Tibial artery (tissue), 4 donors: ENCODE data around the gene MPRIP.
A peak's percentile ranks its signal among the peaks of the same experiment; 100 is the strongest.

Experiments
- DNase-seq, 2 donors: peaks; one replicate each; pipeline ENCODE4 v3.0.0-alpha.2; 2019
- H3K27ac ChIP-seq, 2 donors: fragments of 200-600 bp; sonication (generic) in 1 of 2; 1 replicate in 1 of 2; 2 replicates in 1 of 2; pipeline ENCODE4 v1.5.1; 2018 to 2019; ENCODE audit warnings: mild to moderate bottlenecking in 1 of 2
- H3K27me3 ChIP-seq, 2 donors: fragments of 200-600 bp; sonication (generic) in 1 of 2; one replicate each; pipeline versions ENCODE4 v1.5.1 to v1.6.0; 2016 to 2019
- H3K36me3 ChIP-seq, 3 donors: fragments of 200-600 bp; sonication (generic) in 2 of 3; one replicate each; pipeline ENCODE4 v1.5.1; 2016 to 2019; ENCODE audit warnings: mild to moderate bottlenecking in 2 of 3
- H3K4me1 ChIP-seq, 4 donors: fragments of 200-600 bp; sonication (generic) in 2 of 4; 1 replicate in 3 of 4; 2 replicates in 1 of 4; pipeline ENCODE4 v1.5.1; 2016 to 2019
- H3K4me3 ChIP-seq, 2 donors: fragments of 200-600 bp; sonication (generic) in 1 of 2; 1 replicate in 1 of 2; 2 replicates in 1 of 2; pipeline ENCODE4 v1.5.1; 2018 to 2019; ENCODE audit warnings: mild to moderate bottlenecking in 2 of 2
- H3K9me3 ChIP-seq, 3 donors: fragments of 200-600 bp; sonication (generic) in 1 of 3; one replicate each; pipeline ENCODE4 v1.5.1; 2016 to 2019
- intact Hi-C: fragments of 100-400 bp; cut with DNase I; formaldehyde crosslinking; loops from one replicate; pipeline ENCODE4 v1.15.0; 2023; ENCODE audit warnings: low total_unique reads
- TF ChIP-seq, protein P1 (sequence below), 2 experiments: fragments of 200-600 bp in 1 of 2; fragments of 450-650 bp in 1 of 2; IDR thresholded peaks; one replicate each; pipeline ENCODE4 v1.5.1; 2017 to 2019; ENCODE audit warnings: antibody characterized with exemption in 2 of 2, mild to moderate bottlenecking in 1 of 2, moderate library complexity in 1 of 2

Gene MPRIP

DNA sequence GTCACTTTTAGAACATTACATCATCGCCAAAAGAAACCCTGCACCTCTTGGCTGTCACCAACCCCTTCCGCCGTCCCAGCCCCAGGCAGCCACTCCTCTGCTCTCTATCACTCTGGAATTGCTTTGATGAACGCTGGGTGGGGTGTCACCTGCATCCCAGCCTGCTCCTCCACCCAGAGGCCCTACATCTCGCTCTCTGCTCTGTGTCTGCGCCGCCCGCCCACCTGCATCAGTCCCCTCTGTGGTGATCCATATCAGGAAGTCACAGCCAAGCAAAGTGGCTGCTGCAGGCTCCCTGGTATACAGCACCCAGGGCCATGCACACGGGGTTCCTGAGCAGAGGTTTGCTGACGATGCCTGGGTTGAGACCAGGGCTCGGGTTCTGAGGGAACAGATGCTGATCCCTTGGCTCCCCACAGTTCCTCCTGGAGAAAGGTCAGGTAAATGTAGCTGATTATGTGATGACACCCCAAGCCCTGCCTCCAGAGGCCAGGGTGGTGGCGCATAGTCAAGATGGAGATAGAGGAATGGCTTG, 30.8 kb downstream of the MPRIP start:
- intact Hi-C loops = no loop called here
- no peak for DNase-seq
- H3K4me1 ChIP-seq = peaks cover 0 to 98% (median 69%) of the 10 kb centered on the region in 4 donors
- H3K36me3 ChIP-seq = peaks cover 6 to 29% (median 13%) of the 10 kb centered on the region in 3 donors
- peak overlapping the region; percentile 35 to 52 for H3K27ac ChIP-seq
- no peaks in the 10 kb centered on the region for H3K27me3 ChIP-seq
- TF ChIP-seq, protein P1, sequence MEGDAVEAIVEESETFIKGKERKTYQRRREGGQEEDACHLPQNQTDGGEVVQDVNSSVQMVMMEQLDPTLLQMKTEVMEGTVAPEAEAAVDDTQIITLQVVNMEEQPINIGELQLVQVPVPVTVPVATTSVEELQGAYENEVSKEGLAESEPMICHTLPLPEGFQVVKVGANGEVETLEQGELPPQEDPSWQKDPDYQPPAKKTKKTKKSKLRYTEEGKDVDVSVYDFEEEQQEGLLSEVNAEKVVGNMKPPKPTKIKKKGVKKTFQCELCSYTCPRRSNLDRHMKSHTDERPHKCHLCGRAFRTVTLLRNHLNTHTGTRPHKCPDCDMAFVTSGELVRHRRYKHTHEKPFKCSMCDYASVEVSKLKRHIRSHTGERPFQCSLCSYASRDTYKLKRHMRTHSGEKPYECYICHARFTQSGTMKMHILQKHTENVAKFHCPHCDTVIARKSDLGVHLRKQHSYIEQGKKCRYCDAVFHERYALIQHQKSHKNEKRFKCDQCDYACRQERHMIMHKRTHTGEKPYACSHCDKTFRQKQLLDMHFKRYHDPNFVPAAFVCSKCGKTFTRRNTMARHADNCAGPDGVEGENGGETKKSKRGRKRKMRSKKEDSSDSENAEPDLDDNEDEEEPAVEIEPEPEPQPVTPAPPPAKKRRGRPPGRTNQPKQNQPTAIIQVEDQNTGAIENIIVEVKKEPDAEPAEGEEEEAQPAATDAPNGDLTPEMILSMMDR (IDR thresholded peaks at IDR 0.05) = no peak
- no peaks in the 10 kb centered on the region for H3K9me3 ChIP-seq
- no peak overlapping the region for H3K4me3 ChIP-seq

GRCh38 chr17:17073581-17074403, 31.5 kb downstream of the MPRIP start:
- no peak overlapping the region for H3K4me3 ChIP-seq
- DNase-seq = peak in 1 of 2 donors; percentile 55
- peaks cover 0 to 98% (median 75%) of the 10 kb centered on the region in 4 donors for H3K4me1 ChIP-seq
- intact Hi-C loops = no loop called here
- TF ChIP-seq, protein P1 (IDR thresholded peaks at IDR 0.05) = no peak
- H3K27me3 ChIP-seq = no peaks in the 10 kb centered on the region
- H3K9me3 ChIP-seq = no peaks in the 10 kb centered on the region
- peaks cover 7 to 36% (median 19%) of the 10 kb centered on the region in 3 donors for H3K36me3 ChIP-seq
- H3K27ac ChIP-seq = peak overlapping the region; percentile 35 to 52

DNA sequence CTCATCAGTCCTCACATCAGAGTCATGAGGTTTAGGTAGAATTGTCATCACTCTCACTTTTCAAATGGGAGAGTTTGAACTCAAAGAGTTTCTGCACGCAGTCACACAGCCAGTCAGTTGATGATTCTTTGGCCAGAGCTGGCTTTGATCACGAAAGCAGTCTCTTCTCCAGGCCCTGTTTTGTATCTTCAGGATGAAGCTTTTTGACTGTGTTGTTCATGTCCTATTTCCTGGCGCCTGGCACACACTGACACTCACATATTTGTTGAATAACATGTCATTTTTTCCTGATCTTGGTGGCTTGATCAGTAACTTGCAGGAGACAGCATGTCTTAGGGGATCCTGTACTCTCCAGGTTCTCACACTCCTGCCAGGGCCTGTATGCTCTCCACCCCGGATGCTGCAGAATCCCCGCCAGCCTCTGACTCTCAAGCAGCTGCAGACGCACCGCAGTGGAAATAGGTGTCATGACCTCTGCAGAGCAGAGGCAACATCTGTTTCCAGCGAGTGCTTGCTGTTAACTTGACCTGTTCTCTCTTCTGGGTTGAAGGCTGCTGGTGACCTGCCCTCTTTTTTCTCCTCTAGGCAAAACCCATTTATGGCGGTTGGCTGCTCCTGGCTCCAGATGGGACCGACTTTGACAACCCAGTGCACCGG, 33.0 kb downstream of the MPRIP start:
- peaks cover 7 to 36% (median 19%) of the 10 kb centered on the region in 3 donors for H3K36me3 ChIP-seq

DNA sequence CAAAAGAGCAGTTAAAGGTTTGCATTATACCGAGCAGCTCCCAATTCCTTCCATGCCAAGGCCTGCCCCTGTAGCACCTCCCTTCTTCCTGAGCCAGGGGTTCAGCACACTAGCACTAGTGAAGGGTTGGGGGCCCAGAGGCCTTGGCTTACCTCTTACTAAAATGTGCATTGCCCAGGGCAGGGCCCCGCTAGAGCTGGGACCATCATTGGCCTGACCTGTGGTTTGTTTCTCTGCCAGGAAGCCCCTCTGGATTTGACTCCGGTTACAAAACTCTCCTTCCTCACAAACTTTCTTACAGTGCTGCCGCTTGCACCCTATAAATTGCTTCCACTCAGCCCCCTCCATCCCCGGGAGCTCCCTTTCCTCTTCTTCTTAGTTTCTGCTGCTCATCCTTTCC, 33.8 kb downstream of the MPRIP start:
- Histone ChIP-seq H3K4me3 (no peak overlapping the region), H3K9me3 (no peaks in the 10 kb centered on the region), H3K36me3 (peaks cover 7 to 36% (median 19%) of the 10 kb centered on the region in 3 donors), H3K4me1 (peaks cover 3 to 100% (median 91%) of the 10 kb centered on the region in 4 donors), H3K27me3 (no peaks in the 10 kb centered on the region), H3K27ac (peak overlapping the region; percentile 29 to 50)
- intact Hi-C loops = no loop called here
- TF ChIP-seq, protein P1 (IDR thresholded peaks at IDR 0.05) = no peak
- DNase-seq = peak in 1 of 2 donors; percentile 46

More for the DNA sequence above, 33.0 kb downstream of the MPRIP start:
- Histone ChIP-seq H3K4me1 (peaks cover 0 to 100% (median 89%) of the 10 kb centered on the region in 4 donors), H3K27me3 (no peaks in the 10 kb centered on the region), H3K4me3 (no peak overlapping the region), H3K27ac (peak overlapping the region; percentile 29 to 50), H3K9me3 (no peaks in the 10 kb centered on the region)
- TF ChIP-seq, protein P1 (IDR thresholded peaks at IDR 0.05) = no peak
- intact Hi-C loops = no loop called here
- DNase-seq = peak; percentile 44 to 70

- H3K27me3 ChIP-seq = no peaks in the 10 kb centered on the region
- intact Hi-C loops = no loop called here
- no peak for DNase-seq
- H3K4me1 ChIP-seq = peaks cover 3 to 100% (median 90%) of the 10 kb centered on the region in 4 donors
- peak overlapping the region; percentile 50 to 59 for H3K27ac ChIP-seq
- H3K36me3 ChIP-seq = peaks cover 7 to 36% (median 16%) of the 10 kb centered on the region in 3 donors
- no peaks in the 10 kb centered on the region for H3K9me3 ChIP-seq
- TF ChIP-seq, protein P1 (IDR thresholded peaks at IDR 0.05) = no peak
- no peak overlapping the region for H3K4me3 ChIP-seq
Measured at GRCh38 chr17:17077101-17077500, 34.8 kb downstream of the MPRIP start.
